KOPT-K1 (cell line): Measurements from ENCODE around the gene SNAPC2.
"Not testable (repeated sequence)": the region's sequence is repeated elsewhere in the genome, so short reads cannot be mapped to it uniquely, and the experiment has no call there.

Experiments
- H3K27ac ChIP-seq: fragments of 200-600 bp; sonication (generic); 2 replicates; pipeline ENCODE4 v1.5.1; 2016; ENCODE audit warnings: antibody characterized with exemption, mild to moderate bottlenecking, low read depth, low read length; ENCODE audit not compliant: poor library complexity, severe bottlenecking
- H3K36me3 ChIP-seq: fragments of 200-600 bp; sonication (generic); 2 replicates; pipeline ENCODE4 v1.5.1; 2017; ENCODE audit warnings: antibody characterized with exemption, mild to moderate bottlenecking, low read length, moderate library complexity; ENCODE audit not compliant: insufficient read depth
- H3K9me3 ChIP-seq: fragments of 200-600 bp; sonication (generic); 2 replicates; pipeline ENCODE4 v1.5.1; 2017; ENCODE audit warnings: antibody characterized with exemption, low read length, mild to moderate bottlenecking; ENCODE audit not compliant: insufficient read depth, poor library complexity, severe bottlenecking

The SNAPC2 gene

GRCh38 chr19:7883796-7884570 is 36.2 kb upstream of the SNAPC2 start:
- Histone ChIP-seq H3K9me3 (no peaks in the 10 kb centered on the region), H3K36me3 (no peaks in the 10 kb centered on the region), H3K27ac (no peak overlapping the region)

DNA sequence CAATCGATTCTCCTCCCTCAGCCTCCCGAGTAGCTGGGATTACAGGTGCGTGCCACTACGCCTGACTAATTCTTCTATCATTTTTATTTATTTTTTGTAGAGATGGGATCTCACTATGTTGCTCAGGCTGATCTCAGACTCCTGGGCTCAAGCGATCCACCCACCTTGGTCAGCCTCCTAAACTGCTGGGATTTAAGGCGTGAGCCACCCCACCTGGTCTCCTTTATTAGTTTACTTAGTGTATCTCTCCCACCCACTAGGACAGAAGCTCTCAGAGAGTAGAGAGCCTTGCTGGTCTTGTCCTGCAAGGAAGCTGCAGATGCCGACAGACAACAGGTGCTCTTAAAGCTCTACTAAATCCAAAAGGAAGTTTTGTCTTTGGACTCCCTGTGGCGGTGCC is 34.3 kb upstream of the SNAPC2 start:
- Histone ChIP-seq H3K27ac (no peak overlapping the region), H3K36me3 (no peaks in the 10 kb centered on the region), H3K9me3 (no peaks in the 10 kb centered on the region)

GRCh38 chr19:7887408-7888144 is 32.6 kb upstream of the SNAPC2 start:
- Histone ChIP-seq H3K9me3 (no peaks in the 10 kb centered on the region), H3K36me3 (no peaks in the 10 kb centered on the region), H3K27ac (no peak overlapping the region)

GRCh38 chr19:7888145-7888825 is 31.9 kb upstream of the SNAPC2 start, which contains the start of gene LRRC8E:
Gene LRRC8E (plus strand): TSS chr19:7888510. CDS start chr19:7895604, 7,094 bp downstream.
- Histone ChIP-seq H3K9me3 (no peaks in the 10 kb centered on the region), H3K27ac (no peak within 1 kb of the TSS), H3K36me3 (no peaks in the 10 kb centered on the region)

- H3K27ac ChIP-seq, result no peak overlapping the region
- H3K36me3 ChIP-seq, result no peaks in the 10 kb centered on the region
- no peaks in the 10 kb centered on the region for H3K9me3 ChIP-seq
Measured at GRCh38 chr19:7888826-7889217, 31.3 kb upstream of the SNAPC2 start.

- H3K9me3 ChIP-seq, H3K27ac ChIP-seq, H3K36me3 ChIP-seq: not testable (repeated sequence)
Measured at GRCh38 chr19:7893362-7894101, 26.6 kb upstream of the SNAPC2 start.

- no peaks in the 10 kb centered on the region for H3K9me3 ChIP-seq
- no peak overlapping the region for H3K27ac ChIP-seq
- H3K36me3 ChIP-seq, result no peaks in the 10 kb centered on the region
Measured at GRCh38 chr19:7894612-7895309, 25.4 kb upstream of the SNAPC2 start.

DNA sequence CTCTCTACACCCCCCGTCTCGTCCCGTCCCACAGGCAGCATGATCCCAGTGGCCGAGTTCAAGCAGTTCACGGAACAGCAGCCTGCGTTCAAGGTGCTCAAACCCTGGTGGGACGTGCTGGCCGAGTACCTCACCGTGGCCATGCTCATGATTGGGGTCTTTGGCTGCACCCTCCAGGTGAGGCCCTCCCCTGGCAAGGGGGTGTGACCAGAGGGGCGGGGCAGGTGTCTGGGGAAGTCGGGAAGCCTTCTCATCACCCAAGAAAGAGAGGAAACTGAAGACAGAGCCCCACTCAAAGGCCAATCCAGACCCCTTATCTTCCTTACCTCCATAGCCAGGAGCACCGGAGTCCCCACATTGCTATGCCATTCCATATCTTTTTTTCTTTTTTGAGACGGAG is 24.6 kb upstream of the SNAPC2 start:
- Histone ChIP-seq H3K36me3 (no peaks in the 10 kb centered on the region), H3K9me3 (no peaks in the 10 kb centered on the region), H3K27ac (no peak overlapping the region)

DNA sequence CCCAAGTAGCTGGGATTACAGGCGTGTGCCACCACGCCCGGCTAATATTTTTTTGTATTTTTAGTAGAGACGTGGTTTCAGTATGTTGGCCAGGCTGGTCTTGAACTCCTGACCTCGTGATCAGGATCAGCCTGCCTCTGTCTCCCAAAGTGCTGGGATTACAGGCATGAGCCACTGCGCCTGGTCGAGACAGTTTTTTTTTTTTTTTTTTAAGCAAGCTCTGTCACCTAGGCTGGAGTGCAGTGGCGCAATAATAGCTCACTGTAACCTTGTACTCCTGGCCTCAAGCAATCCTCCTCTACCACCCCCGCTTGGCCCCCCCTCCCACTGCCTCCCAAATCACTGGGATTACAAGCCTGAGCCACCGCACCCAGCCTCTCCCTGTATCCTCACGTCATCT is 22.8 kb upstream of the SNAPC2 start:
- Histone ChIP-seq H3K36me3 (no peaks in the 10 kb centered on the region), H3K9me3 (no peaks in the 10 kb centered on the region), H3K27ac (no peak overlapping the region)

GRCh38 chr19:7898967-7899366 is 21.2 kb upstream of the SNAPC2 start:
- H3K27ac ChIP-seq, result no peak overlapping the region
- no peaks in the 10 kb centered on the region for H3K9me3 ChIP-seq
- H3K36me3 ChIP-seq, result no peaks in the 10 kb centered on the region

DNA sequence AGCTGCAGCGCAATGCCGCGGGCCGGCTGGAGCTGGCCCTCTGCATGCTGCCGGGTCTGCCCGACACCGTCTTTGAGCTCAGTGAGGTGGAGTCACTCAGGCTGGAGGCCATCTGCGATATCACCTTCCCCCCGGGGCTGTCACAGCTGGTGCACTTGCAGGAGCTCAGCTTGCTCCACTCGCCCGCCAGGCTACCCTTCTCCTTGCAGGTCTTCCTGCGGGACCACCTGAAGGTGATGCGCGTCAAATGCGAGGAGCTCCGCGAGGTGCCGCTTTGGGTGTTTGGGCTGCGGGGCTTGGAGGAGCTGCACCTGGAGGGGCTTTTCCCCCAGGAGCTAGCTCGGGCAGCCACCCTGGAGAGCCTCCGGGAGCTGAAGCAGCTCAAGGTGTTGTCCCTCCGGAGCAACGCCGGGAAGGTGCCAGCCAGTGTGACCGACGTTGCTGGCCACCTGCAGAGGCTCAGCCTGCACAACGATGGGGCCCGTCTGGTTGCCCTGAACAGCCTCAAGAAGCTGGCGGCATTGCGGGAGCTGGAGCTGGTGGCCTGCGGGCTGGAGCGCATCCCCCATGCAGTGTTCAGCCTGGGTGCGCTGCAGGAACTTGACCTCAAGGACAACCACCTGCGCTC is 20.3 kb upstream of the SNAPC2 start:
- H3K36me3 ChIP-seq, result no peaks in the 10 kb centered on the region
- H3K9me3 ChIP-seq, result no peaks in the 10 kb centered on the region
- H3K27ac ChIP-seq, result no peak overlapping the region

GRCh38 chr19:7900401-7900870 is 19.7 kb upstream of the SNAPC2 start:
- H3K36me3 ChIP-seq, result no peaks in the 10 kb centered on the region
- no peaks in the 10 kb centered on the region for H3K9me3 ChIP-seq
- H3K27ac ChIP-seq, result no peak overlapping the region

- peaks cover 5% of the 10 kb centered on the region for H3K36me3 ChIP-seq
- no peak overlapping the region for H3K27ac ChIP-seq
- H3K9me3 ChIP-seq, result no peaks in the 10 kb centered on the region
Measured at GRCh38 chr19:7900931-7901330, 19.2 kb upstream of the SNAPC2 start.

GRCh38 chr19:7901337-7901736 is 18.8 kb upstream of the SNAPC2 start:
- Histone ChIP-seq H3K36me3 (peaks cover 9% of the 10 kb centered on the region), H3K9me3 (no peaks in the 10 kb centered on the region), H3K27ac (no peak overlapping the region)
